Subcutaneous abdominal adipose tissue (tissue), 5 donors: ENCODE measurements around the gene NKD1.

Experiments
- H3K27ac ChIP-seq: one replicate; pipeline ENCODE4 v1.7.0; 2013; ENCODE audit warnings: low read depth, mild to moderate bottlenecking, inconsistent platforms, low read length, moderate library complexity
- H3K27me3 ChIP-seq, 5 donors: one replicate each; pipeline ENCODE4 v1.7.0; 2013; ENCODE audit warnings: low read length in 5 of 5, inconsistent platforms in 1 of 5; ENCODE audit not compliant: control insufficient read depth in 5 of 5, insufficient read depth in 4 of 5
- H3K36me3 ChIP-seq, 5 donors: one replicate each; pipeline ENCODE4 v1.7.0; 2013; ENCODE audit warnings: low read length in 5 of 5; ENCODE audit not compliant: control insufficient read depth in 5 of 5, insufficient read depth in 5 of 5
- H3K4me1 ChIP-seq, 5 donors: one replicate each; pipeline ENCODE4 v1.7.0; 2013; ENCODE audit warnings: low read length in 5 of 5, mild to moderate bottlenecking in 3 of 5, moderate library complexity in 1 of 5; ENCODE audit not compliant: control insufficient read depth in 5 of 5, insufficient read depth in 5 of 5
- H3K4me3 ChIP-seq, 5 donors: one replicate each; pipeline ENCODE4 v1.7.0; 2013; ENCODE audit warnings: low read length in 5 of 5, low read depth in 1 of 5
- H3K9ac ChIP-seq, 5 donors: one replicate each; pipeline ENCODE4 v1.7.0; 2013; ENCODE audit warnings: low read length in 5 of 5, mild to moderate bottlenecking in 4 of 5, moderate library complexity in 3 of 5
- H3K9me3 ChIP-seq, 5 donors: one replicate each; pipeline ENCODE4 v1.7.0; 2013; ENCODE audit warnings: low read length in 5 of 5; ENCODE audit not compliant: control insufficient read depth in 5 of 5
- donor health status: healthy.
- donor health status: healthy.
- donor health status: healthy.
- donor health status: healthy.
- donor health status: healthy.

NKD1 gene

DNA sequence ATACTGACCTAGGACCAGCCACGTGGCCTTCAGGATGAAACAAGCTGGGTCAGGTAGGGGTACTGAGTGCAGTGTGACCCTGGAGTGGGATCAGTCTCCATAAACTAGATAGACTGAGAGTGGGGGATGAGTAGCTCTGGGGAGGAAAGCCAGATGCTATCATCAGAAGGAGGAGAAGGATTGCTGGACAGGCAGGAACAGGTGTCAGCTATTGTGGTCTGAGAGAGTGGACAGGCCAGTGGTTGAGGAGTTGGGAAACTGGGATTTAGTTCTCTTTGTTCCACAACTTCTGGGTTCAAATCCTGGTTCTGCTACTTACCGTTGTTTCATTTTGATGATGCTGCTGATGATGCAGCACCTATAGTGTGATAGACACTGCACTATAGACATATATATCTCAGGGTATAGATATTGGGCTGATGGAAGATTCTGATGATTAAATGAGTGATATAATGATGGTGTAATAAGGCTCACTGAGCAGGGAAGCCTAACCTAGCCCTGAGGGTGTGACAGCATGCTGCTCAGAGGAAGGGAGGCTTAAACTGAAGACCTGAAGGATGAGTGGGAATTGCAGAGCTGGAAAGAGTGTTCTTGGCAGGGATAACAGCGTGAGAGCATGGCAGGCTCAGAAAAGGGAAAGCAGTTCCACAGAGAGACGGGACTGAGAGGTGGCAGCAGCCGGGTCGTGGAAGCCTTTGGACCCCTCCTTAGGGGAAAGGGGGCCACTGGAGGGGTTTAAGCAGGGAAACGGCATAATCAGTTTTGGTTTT, 66.9 kb downstream of the NKD1 start:
- peaks cover 0 to 4% (median 0%) of the 10 kb centered on the region in 5 donors for H3K27me3 ChIP-seq
- no peak overlapping the region for H3K27ac ChIP-seq
- no peak overlapping the region for H3K4me3 ChIP-seq
- H3K9ac ChIP-seq, result no peak overlapping the region
- peaks cover 0 to 26% (median 14%) of the 10 kb centered on the region in 5 donors for H3K4me1 ChIP-seq
- H3K36me3 ChIP-seq, result no peaks in the 10 kb centered on the region
- no peaks in the 10 kb centered on the region for H3K9me3 ChIP-seq

GRCh38 chr16:50615891-50616290, 67.7 kb downstream of the NKD1 start:
- Histone ChIP-seq H3K9me3 (no peaks in the 10 kb centered on the region), H3K27ac (no peak overlapping the region), H3K4me1 (peaks cover 0 to 26% (median 14%) of the 10 kb centered on the region in 5 donors), H3K27me3 (peaks cover 0 to 4% (median 0%) of the 10 kb centered on the region in 5 donors), H3K9ac (no peak overlapping the region), H3K4me3 (no peak overlapping the region), H3K36me3 (no peaks in the 10 kb centered on the region)

- no peaks in the 10 kb centered on the region for H3K9me3 ChIP-seq
- H3K27ac ChIP-seq, result no peak overlapping the region
- no peaks in the 10 kb centered on the region for H3K36me3 ChIP-seq
- peaks cover 0 to 26% (median 14%) of the 10 kb centered on the region in 5 donors for H3K4me1 ChIP-seq
- H3K4me3 ChIP-seq, result no peak overlapping the region
- no peak overlapping the region for H3K9ac ChIP-seq
- H3K27me3 ChIP-seq, result peaks cover 0 to 4% (median 0%) of the 10 kb centered on the region in 5 donors
Observed at GRCh38 chr16:50616386-50616785, 68.2 kb downstream of the NKD1 start.

GRCh38 chr16:50616883-50617645, 68.9 kb downstream of the NKD1 start:
- Histone ChIP-seq H3K27me3 (peaks cover 0 to 4% (median 0%) of the 10 kb centered on the region in 5 donors), H3K9me3 (no peaks in the 10 kb centered on the region), H3K36me3 (no peaks in the 10 kb centered on the region), H3K4me3 (no peak overlapping the region), H3K9ac (no peak overlapping the region), H3K27ac (no peak overlapping the region), H3K4me1 (peaks cover 0 to 26% (median 14%) of the 10 kb centered on the region in 5 donors)

DNA sequence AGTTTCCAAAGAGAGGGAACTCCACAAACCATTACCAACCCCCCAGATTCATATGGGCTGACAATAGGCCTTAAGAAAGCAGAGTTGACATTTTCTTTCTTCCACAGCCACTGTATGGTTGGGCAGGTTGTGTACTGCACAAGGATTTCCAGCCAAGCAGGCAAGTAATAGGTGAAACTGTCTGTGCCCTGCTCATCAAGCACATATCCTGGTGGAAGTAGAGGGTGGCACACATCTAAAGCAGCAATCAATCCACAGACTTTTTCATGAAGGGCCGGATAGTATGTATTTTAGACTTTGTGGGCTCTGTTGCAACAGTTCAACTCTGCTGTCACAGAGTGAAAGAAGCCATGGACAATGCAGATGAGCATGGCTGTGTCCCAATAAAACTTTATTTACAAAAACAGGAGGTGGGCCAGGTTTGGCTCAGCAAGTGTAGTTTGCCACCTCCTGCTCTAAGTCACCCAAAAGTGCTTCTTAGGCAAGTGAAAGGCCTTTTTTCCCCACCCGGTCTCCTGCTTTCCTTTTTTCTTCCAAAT, 69.5 kb downstream of the NKD1 start:
- Histone ChIP-seq H3K4me3 (no peak overlapping the region), H3K9me3 (no peaks in the 10 kb centered on the region), H3K9ac (no peak overlapping the region), H3K27ac (no peak overlapping the region), H3K4me1 (peaks cover 0 to 25% (median 14%) of the 10 kb centered on the region in 5 donors), H3K27me3 (peaks cover 0 to 3% (median 0%) of the 10 kb centered on the region in 5 donors), H3K36me3 (no peaks in the 10 kb centered on the region)

GRCh38 chr16:50618238-50618918, 70.2 kb downstream of the NKD1 start:
- Histone ChIP-seq H3K27ac (no peak overlapping the region), H3K9ac (no peak overlapping the region), H3K9me3 (no peaks in the 10 kb centered on the region), H3K27me3 (no peaks in the 10 kb centered on the region), H3K4me3 (no peak overlapping the region), H3K4me1 (peaks cover 0 to 19% (median 9%) of the 10 kb centered on the region in 5 donors), H3K36me3 (no peaks in the 10 kb centered on the region)

DNA sequence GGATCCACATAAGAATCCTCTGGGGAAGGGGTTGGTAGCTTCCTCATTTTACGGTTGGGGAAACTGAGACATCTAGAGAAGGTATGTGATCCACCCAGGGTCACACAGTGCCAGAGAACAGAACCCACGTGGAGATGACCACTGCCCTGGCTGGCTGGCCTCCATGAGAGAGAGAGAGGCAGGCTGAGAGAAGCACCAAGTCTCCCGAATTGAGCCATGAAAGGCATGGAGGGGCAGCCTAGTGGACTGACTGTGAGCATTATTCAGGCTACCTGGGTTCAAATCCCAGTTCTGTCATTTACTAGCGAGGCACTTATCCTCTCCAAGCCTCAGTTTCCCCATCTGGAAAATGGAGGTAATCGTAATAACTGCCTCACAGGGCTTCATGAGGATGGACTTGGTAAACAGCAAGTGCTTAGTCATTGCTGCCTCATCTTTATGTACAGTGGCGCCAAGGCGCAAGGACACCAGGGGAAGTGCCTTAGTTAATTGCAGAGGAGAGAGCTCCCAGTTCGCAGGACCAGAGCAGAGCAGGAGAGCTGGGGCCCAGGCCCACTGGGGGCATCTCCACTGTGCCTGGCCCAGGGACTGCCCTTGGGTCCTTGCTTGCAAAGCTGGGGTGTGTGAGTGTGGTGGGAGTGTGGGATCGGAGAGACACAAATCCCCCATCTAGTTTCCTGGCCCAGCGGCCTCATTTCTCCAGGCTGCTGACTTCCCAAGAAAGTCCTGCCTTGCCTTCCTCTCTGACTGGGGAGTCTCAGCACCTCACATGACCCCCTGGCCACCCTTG, 71.7 kb downstream of the NKD1 start:
- no peaks in the 10 kb centered on the region for H3K36me3 ChIP-seq
- no peaks in the 10 kb centered on the region for H3K27me3 ChIP-seq
- H3K4me3 ChIP-seq, result no peak overlapping the region
- H3K9me3 ChIP-seq, result no peaks in the 10 kb centered on the region
- peaks cover 0 to 9% (median 0%) of the 10 kb centered on the region in 5 donors for H3K4me1 ChIP-seq
- H3K27ac ChIP-seq, result no peak overlapping the region
- no peak overlapping the region for H3K9ac ChIP-seq

GRCh38 chr16:50620646-50621451, 72.7 kb downstream of the NKD1 start:
- no peaks in the 10 kb centered on the region for H3K9me3 ChIP-seq
- no peaks in the 10 kb centered on the region for H3K36me3 ChIP-seq
- no peak overlapping the region for H3K4me3 ChIP-seq
- no peak overlapping the region for H3K9ac ChIP-seq
- no peak overlapping the region for H3K27ac ChIP-seq
- peaks cover 0 to 6% (median 0%) of the 10 kb centered on the region in 5 donors for H3K4me1 ChIP-seq
- no peaks in the 10 kb centered on the region for H3K27me3 ChIP-seq

DNA sequence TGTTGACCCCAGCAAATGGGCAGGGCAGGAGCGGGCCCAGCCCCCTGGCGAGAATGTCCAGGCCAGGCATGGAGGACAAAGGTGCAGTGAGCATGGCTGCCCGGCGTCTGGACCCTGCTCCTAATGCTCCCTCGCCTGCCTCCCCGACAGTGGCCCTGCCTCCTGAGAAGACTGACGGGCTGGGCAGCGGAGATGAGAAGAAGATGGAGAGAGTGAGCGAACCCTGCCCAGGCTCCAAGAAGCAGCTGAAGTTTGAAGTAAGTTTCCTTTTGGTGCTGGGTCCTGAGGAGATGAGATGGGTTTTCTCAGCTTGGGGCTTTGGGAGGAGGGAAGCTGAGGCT, 73.2 kb downstream of the NKD1 start:
- Histone ChIP-seq H3K4me3 (no peak overlapping the region), H3K9ac (no peak overlapping the region), H3K9me3 (no peaks in the 10 kb centered on the region), H3K27ac (no peak overlapping the region), H3K4me1 (peaks cover 0 to 3% (median 0%) of the 10 kb centered on the region in 5 donors), H3K36me3 (no peaks in the 10 kb centered on the region), H3K27me3 (no peaks in the 10 kb centered on the region)
